ENCODE data around the gene SLC12A4.
"Not testable (repeated sequence)": the region's sequence is repeated elsewhere in the genome, so short reads cannot be mapped to it uniquely, and the experiment has no call there.

Gene SLC12A4

GRCh38 chr16:67968400-67969253, at the start of gene SLC12A4:
Gene SLC12A4 (minus strand): TSS chr16:67968637. CDS start chr16:67968553, 84 bp downstream.
- H3K36me3 Mint-ChIP-seq, result no peaks in the 10 kb centered on the region
- peak within 1 kb of the TSS; percentile 84 for H3K27ac Mint-ChIP-seq
- peak; percentile 92 for ATAC-seq
- H3K4me3 Mint-ChIP-seq, result peak within 1 kb of the TSS; percentile 98
- H3K4me1 Mint-ChIP-seq, result peaks cover 46% of the 10 kb centered on the region
- H3K27me3 Mint-ChIP-seq, result no peaks in the 10 kb centered on the region
- H3K9me3 Mint-ChIP-seq, result no peaks in the 10 kb centered on the region

DNA sequence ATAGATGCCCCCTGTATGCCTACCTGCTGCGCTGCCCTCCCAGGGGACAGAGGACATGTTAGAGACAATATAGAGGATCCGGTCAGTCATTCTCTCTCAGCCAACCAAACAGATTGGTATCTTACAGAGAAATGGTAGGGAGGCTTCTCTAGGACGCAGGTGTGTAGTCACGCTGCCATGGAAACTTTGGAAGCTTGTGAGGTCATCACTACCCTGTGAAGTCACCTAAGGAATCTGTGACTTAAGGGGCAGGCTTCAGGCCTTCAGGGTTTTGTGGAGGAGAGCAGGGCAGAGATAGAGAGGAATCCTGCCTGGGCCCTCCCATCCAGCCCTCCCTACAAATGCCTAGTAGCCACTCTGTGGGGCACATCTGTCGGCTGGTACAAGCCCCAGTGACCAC, 47.2 kb upstream of the SLC12A4 start, which contains the start of gene DPEP2NB:
Gene DPEP2NB (minus strand): TSS at position 231 of the 400 bp plus-strand sequence. CDS start 141 bp downstream, at position 90.
- no peak for ATAC-seq
- Mint-ChIP-seq H3K4me3 (no peak within 1 kb of the TSS), H3K27me3 (no peaks in the 10 kb centered on the region), H3K4me1 (peaks cover 20% of the 10 kb centered on the region), H3K9me3 (no peaks in the 10 kb centered on the region), H3K27ac (no peak within 1 kb of the TSS), H3K36me3 (no peaks in the 10 kb centered on the region)

GRCh38 chr16:68013440-68013839, 45.0 kb upstream of the SLC12A4 start:
- no peak overlapping the region for H3K4me3 Mint-ChIP-seq
- no peak overlapping the region for H3K27ac Mint-ChIP-seq
- ATAC-seq, result peak; percentile 36
- H3K4me1 Mint-ChIP-seq, result peaks cover 20% of the 10 kb centered on the region
- no peaks in the 10 kb centered on the region for H3K27me3 Mint-ChIP-seq
- H3K36me3 Mint-ChIP-seq, result no peaks in the 10 kb centered on the region
- no peaks in the 10 kb centered on the region for H3K9me3 Mint-ChIP-seq

- H3K9me3 Mint-ChIP-seq, H3K27me3 Mint-ChIP-seq, H3K4me3 Mint-ChIP-seq, ATAC-seq, H3K36me3 Mint-ChIP-seq: not testable (repeated sequence)
- peak overlapping the region; percentile 17 for H3K27ac Mint-ChIP-seq
- H3K4me1 Mint-ChIP-seq, result peaks cover 33% of the 10 kb centered on the region
Observed at GRCh38 chr16:68009872-68010271, 41.4 kb upstream of the SLC12A4 start.

- H3K9me3 Mint-ChIP-seq, result peaks cover 3% of the 10 kb centered on the region
- peaks cover 32% of the 10 kb centered on the region for H3K4me1 Mint-ChIP-seq
- H3K27ac Mint-ChIP-seq, result peak overlapping the region; percentile 17
- no peak for ATAC-seq
- no peak overlapping the region for H3K4me3 Mint-ChIP-seq
- H3K36me3 Mint-ChIP-seq, result no peaks in the 10 kb centered on the region
- no peaks in the 10 kb centered on the region for H3K27me3 Mint-ChIP-seq
Observed at GRCh38 chr16:68009157-68009735, 40.8 kb upstream of the SLC12A4 start.

DNA sequence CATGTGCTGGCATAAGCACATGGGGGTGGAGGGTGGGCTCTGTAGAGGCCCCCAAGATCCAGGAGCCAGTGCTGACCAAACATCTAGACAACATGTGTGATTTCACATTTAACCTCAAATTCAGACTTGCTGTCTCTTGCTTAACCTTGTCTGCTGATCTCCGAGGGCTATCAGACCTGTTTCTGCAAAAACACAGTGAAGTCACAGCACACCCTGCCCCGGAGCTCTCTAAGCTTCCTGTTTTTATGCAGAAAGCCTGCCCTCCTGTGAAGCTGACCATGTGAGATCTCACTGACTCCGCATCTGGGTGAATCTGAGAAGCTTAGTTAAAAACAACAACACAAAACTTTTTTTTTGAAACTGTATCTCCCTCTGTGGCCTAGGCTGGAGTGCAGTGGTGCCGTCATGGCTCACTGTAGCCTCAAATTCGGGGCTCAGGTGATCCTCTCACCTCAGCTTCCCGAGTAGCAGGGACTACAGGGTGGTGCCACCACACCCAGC, 37.4 kb upstream of the SLC12A4 start:
- Mint-ChIP-seq H3K4me3 (no peak overlapping the region), H3K4me1 (peaks cover 25% of the 10 kb centered on the region), H3K36me3 (no peaks in the 10 kb centered on the region), H3K9me3 (peaks cover 3% of the 10 kb centered on the region), H3K27me3 (no peaks in the 10 kb centered on the region), H3K27ac (peak overlapping the region; percentile 92)
- ATAC-seq, result peak; percentile 96

GRCh38 chr16:68005211-68005610, 36.8 kb upstream of the SLC12A4 start:
- no peak overlapping the region for H3K4me3 Mint-ChIP-seq
- H3K4me1 Mint-ChIP-seq, result peaks cover 30% of the 10 kb centered on the region
- H3K9me3 Mint-ChIP-seq, result peaks cover 3% of the 10 kb centered on the region
- no peaks in the 10 kb centered on the region for H3K36me3 Mint-ChIP-seq
- H3K27me3 Mint-ChIP-seq, result no peaks in the 10 kb centered on the region
- peak overlapping the region; percentile 92 for H3K27ac Mint-ChIP-seq
- no peak for ATAC-seq

DNA sequence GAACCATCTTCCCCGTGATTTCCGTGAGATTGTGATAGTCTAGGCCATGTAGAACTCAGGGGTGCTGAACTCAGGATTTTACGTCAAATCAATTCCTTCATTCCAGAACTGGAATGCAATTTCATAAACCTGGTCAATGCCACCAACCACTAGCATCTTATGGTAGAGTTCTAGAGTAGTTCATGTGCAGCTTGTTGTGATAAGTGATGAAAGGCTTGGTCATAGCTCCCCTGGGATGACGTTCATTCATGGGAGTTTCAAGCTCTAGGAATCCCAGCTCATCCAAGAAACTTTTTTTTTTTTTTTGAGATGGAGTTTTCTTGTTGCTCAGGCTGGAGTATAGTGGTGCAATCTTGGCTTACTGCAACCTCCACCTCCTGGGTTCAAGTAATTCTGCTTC, 34.6 kb upstream of the SLC12A4 start:
- Mint-ChIP-seq H3K27ac (no peak overlapping the region), H3K36me3 (no peaks in the 10 kb centered on the region), H3K27me3 (no peaks in the 10 kb centered on the region), H3K9me3 (no peaks in the 10 kb centered on the region), H3K4me3 (no peak overlapping the region), H3K4me1 (peaks cover 46% of the 10 kb centered on the region)
- no peak for ATAC-seq

- Mint-ChIP-seq H3K4me3 (no peak overlapping the region), H3K4me1 (peaks cover 49% of the 10 kb centered on the region)
Observed at GRCh38 chr16:68000450-68000849, 32.0 kb upstream of the SLC12A4 start.

GRCh38 chr16:67999985-68000384, 31.5 kb upstream of the SLC12A4 start:
- ATAC-seq, result peak; percentile 73
- peak overlapping the region; percentile 79 for H3K4me3 Mint-ChIP-seq
- peak overlapping the region; percentile 89 for H3K27ac Mint-ChIP-seq
- H3K36me3 Mint-ChIP-seq, result no peaks in the 10 kb centered on the region
- H3K9me3 Mint-ChIP-seq, result no peaks in the 10 kb centered on the region
- peaks cover 50% of the 10 kb centered on the region for H3K4me1 Mint-ChIP-seq
- no peaks in the 10 kb centered on the region for H3K27me3 Mint-ChIP-seq

More at GRCh38 chr16:68000450-68000849, 32.0 kb upstream of the SLC12A4 start:
- Mint-ChIP-seq H3K27ac (peak overlapping the region; percentile 89), H3K9me3 (no peaks in the 10 kb centered on the region), H3K27me3 (no peaks in the 10 kb centered on the region), H3K36me3 (no peaks in the 10 kb centered on the region)
- no peak for ATAC-seq

- Mint-ChIP-seq H3K4me1 (peaks cover 51% of the 10 kb centered on the region), H3K27ac (peak within 1 kb of the TSS; percentile 89), H3K4me3 (peak within 1 kb of the TSS; percentile 79)
- not testable (repeated sequence) for H3K9me3 Mint-ChIP-seq, H3K36me3 Mint-ChIP-seq, H3K27me3 Mint-ChIP-seq
- peak; percentile 95 for ATAC-seq
Observed at GRCh38 chr16:67998779-67999688, 30.6 kb upstream of the SLC12A4 start, which contains the start of gene DPEP2. Gene DPEP2 (minus strand): TSS chr16:67999484. CDS start chr16:67993212, 6,272 bp downstream.

- peak overlapping the region; percentile 89 for H3K27ac Mint-ChIP-seq
- H3K36me3 Mint-ChIP-seq, H3K27me3 Mint-ChIP-seq, ATAC-seq, H3K4me3 Mint-ChIP-seq, H3K9me3 Mint-ChIP-seq: not testable (repeated sequence)
- peaks cover 59% of the 10 kb centered on the region for H3K4me1 Mint-ChIP-seq
Observed at GRCh38 chr16:67998231-67998778, 29.9 kb upstream of the SLC12A4 start.

GRCh38 chr16:67996666-67997065, 28.2 kb upstream of the SLC12A4 start:
- Mint-ChIP-seq H3K36me3 (no peaks in the 10 kb centered on the region), H3K9me3 (no peaks in the 10 kb centered on the region), H3K27ac (peak overlapping the region; percentile 27), H3K4me1 (peaks cover 70% of the 10 kb centered on the region), H3K4me3 (no peak overlapping the region), H3K27me3 (no peaks in the 10 kb centered on the region)
- ATAC-seq, result no peak

- Mint-ChIP-seq H3K4me3 (no peak overlapping the region), H3K36me3 (no peaks in the 10 kb centered on the region), H3K27me3 (no peaks in the 10 kb centered on the region), H3K4me1 (peaks cover 60% of the 10 kb centered on the region), H3K9me3 (no peaks in the 10 kb centered on the region), H3K27ac (peak overlapping the region; percentile 93)
- peak; percentile 46 for ATAC-seq
Observed at GRCh38 chr16:67995423-67995822, 27.0 kb upstream of the SLC12A4 start.

Measured in stimulated activated memory B cell treated with anti-CD40 and anti-IgM and Interleukin-4, amounts not matched to agents 10 μg/mL and 1 μg/mL and 100 μg/mL, for 72 hours (primary cell).